CD1c-positive myeloid dendritic cell (primary cell): ENCODE data around the gene SUDS3.

Experiments
- DNase-seq: peaks from one replicate; pipeline ENCODE4 v3.0.0-alpha.2; 2016; ENCODE audit errors: extremely low spot score

SUDS3 gene

GRCh38 chr12:118447181-118447580 is 70.8 kb downstream of the SUDS3 start:
- DNase-seq, result no peak

GRCh38 chr12:118448341-118448740 is 72.0 kb downstream of the SUDS3 start:
- DNase-seq, result no peak

- DNase-seq, result no peak
Measured at GRCh38 chr12:118455327-118455726, 79.0 kb downstream of the SUDS3 start.

GRCh38 chr12:118456741-118457140 is 80.4 kb downstream of the SUDS3 start:
- no peak for DNase-seq

- no peak for DNase-seq
Measured at GRCh38 chr12:118459110-118459509, 82.8 kb downstream of the SUDS3 start.

GRCh38 chr12:118463677-118464076 is 87.3 kb downstream of the SUDS3 start:
- DNase-seq, result no peak

GRCh38 chr12:118465706-118466105 is 89.4 kb downstream of the SUDS3 start:
- DNase-seq, result no peak
